ENCODE results near the gene KCNIP3. TPM values are rescaled to one million over a fixed set of nuclear protein-coding genes. Genes with fewer than 3 reads are reported as not detected.

Gene KCNIP3
- total and polyA plus RNA-seq, 9 of the 15 experiments (the other 6 are each of a cell fraction or from before 2014, with no cell fraction given) = 0.04 TPM; not detected in 8

DNA sequence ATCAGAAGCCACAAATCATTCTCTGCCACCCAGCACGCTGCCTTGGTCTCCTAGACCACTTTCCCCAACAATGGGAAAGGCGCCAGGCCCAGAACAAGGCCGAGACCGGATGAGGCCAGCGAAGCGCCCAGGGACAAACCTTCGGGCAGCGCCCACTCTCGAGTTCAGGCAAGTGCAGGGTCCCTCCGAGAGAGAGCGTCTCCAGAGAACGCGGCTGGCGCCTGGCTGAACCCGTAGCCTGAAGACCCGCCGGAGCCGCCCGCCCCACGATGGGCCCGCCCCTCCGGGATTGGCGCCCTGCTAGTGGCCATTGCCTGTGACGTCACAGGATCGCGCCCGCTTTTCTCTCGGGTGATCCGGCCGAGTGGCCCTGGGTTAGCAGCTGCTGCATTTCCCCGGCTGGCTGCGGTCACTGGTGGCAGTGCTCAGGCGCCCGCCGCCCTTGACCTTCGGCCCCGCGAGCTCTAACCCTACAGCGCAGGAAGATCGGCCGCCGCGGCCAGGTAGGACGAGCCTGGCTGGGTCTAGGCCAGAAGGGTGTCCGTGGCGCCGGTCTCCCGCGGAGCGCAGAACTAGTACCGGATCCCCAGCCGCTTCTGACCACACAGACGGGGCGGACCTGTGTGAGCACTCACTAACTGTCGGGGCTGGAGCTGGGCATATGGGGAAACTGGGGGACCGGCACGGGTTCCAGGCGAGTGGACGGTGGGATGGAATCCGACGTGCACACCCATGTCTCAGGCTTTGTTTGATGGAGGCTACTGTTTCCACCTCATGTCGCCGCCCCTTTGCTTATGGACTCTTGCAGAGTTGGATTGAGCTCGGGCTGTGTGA lies 105.4 kb downstream of the KCNIP3 start, which contains the start of gene FAHD2A (continued):
- TF ChIP-seq CREB1 (IDR thresholded peaks at IDR 0.05) (peak; percentile 93), CREB1 (CRISPR knock-in tag; IDR thresholded peaks at IDR 0.05) (peak; percentile 97), FOXK1 (CRISPR knock-in tag; IDR thresholded peaks at IDR 0.05; ENCODE audit: borderline replicate concordance) (no peak), L3MBTL2 (IDR thresholded peaks at IDR 0.05) (peak; percentile 56; the same call in 1 of the 2 replicates), FOXK2 (conservative IDR thresholded peaks at IDR 0.05 in 1 of 2, IDR thresholded peaks at IDR 0.05 in 1 of 2; ENCODE audit: low read depth in 2 of 2) (0 out of 4 replicates have a peak, but pooled peaks of 1 of the 2 experiments have one; percentile 27), NONO (IDR thresholded peaks at IDR 0.05; ENCODE audit: low read depth in 2 of 2, low read length in 1 of 2) (peak in 1 of 2 experiments; percentile 44; a peak in 1 of 4 replicates), ZBTB5 (IDR thresholded peaks at IDR 0.05) (peak; percentile 70), ZNF408 (CRISPR knock-in tag; IDR thresholded peaks at IDR 0.05; ENCODE audit: low read depth) (no peak), ZC3H11A (IDR thresholded peaks at IDR 0.05; ENCODE audit: low read depth, low read length) (no peak), TAF9B (IDR thresholded peaks at IDR 0.05; ENCODE audit: partially characterized antibody) (peak; percentile 71), SOX6 (IDR thresholded peaks at IDR 0.05) (0 out of 2 replicates have a peak, but pooled peaks have one; percentile 9), NCOA4 (IDR thresholded peaks at IDR 0.05; ENCODE audit: partially characterized antibody) (no peak), PHF21A (IDR thresholded peaks at IDR 0.05; ENCODE audit: borderline replicate concordance, low read depth) (no peak), TAF1 (IDR thresholded peaks at IDR 0.05; ENCODE audit: control insufficient read depth, extremely low read depth, insufficient read depth, low read length, severe bottlenecking) (peak; percentile 77), EP400 (IDR thresholded peaks at IDR 0.05) (peak; percentile 79), FOSL1 (tag; conservative IDR thresholded peaks at IDR 0.05) (no peak), PHF20 (IDR thresholded peaks at IDR 0.05; ENCODE audit: partially characterized antibody) (peak; percentile 94)
- TF ChIP-seq, protein P1, sequence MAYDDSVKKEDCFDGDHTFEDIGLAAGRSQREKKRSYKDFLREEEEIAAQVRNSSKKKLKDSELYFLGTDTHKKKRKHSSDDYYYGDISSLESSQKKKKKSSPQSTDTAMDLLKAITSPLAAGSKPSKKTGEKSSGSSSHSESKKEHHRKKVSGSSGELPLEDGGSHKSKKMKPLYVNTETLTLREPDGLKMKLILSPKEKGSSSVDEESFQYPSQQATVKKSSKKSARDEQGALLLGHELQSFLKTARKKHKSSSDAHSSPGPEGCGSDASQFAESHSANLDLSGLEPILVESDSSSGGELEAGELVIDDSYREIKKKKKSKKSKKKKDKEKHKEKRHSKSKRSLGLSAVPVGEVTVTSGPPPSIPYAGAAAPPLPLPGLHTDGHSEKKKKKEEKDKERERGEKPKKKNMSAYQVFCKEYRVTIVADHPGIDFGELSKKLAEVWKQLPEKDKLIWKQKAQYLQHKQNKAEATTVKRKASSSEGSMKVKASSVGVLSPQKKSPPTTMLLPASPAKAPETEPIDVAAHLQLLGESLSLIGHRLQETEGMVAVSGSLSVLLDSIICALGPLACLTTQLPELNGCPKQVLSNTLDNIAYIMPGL (CRISPR knock-in tag; IDR thresholded peaks at IDR 0.05) = peak; percentile 43; the same call in 1 of the 2 replicates
- TF ChIP-seq, protein P2, sequence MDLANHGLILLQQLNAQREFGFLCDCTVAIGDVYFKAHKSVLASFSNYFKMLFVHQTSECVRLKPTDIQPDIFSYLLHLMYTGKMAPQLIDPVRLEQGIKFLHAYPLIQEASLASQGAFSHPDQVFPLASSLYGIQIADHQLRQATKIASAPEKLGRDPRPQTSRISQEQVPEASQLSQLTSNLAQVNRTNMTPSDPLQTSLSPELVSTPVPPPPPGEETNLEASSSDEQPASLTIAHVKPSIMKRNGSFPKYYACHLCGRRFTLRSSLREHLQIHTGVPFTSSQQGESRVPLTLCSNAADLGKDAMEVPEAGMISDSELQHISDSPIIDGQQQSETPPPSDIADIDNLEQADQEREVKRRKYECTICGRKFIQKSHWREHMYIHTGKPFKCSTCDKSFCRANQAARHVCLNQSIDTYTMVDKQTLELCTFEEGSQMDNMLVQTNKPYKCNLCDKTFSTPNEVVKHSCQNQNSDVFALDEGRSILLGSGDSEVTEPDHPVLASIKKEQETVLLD (IDR thresholded peaks at IDR 0.05) = 0 out of 2 replicates have a peak, but pooled peaks have one; percentile 20

All from K562 (cell line).